ENCODE data around the gene EXD3.
"Not testable (repeated sequence)": the region's sequence is repeated elsewhere in the genome, so short reads cannot be mapped to it uniquely, and the experiment has no call there.

EXD3 gene

GRCh38 chr9:137456864-137457405, 34.0 kb upstream of the EXD3 start:
- Histone ChIP-seq H3K27ac (ENCODE audit: low read length) (no peak overlapping the region), H3K9me3 (ENCODE audit: control insufficient read depth in 1 of 2, low read length in 2 of 2) (no peaks in the 10 kb centered on the region), H3K27me3 (ENCODE audit: low read depth, low read length) (no peaks in the 10 kb centered on the region), H3K4me1 (ENCODE audit: control insufficient read depth in 1 of 2, insufficient read depth in 2 of 2, low read length in 2 of 2) (peaks cover 3 to 40% of the 10 kb centered on the region in 2 donors), H3K4me3 (ENCODE audit: low read depth in 1 of 2, low read length in 2 of 2) (no peak overlapping the region), H3K36me3 (ENCODE audit: control insufficient read depth in 1 of 2, insufficient read depth in 2 of 2, low read length in 2 of 2) (peaks cover 0 to 7% of the 10 kb centered on the region in 2 donors)

- Histone ChIP-seq H3K27ac (ENCODE audit: low read length) (no peak overlapping the region), H3K9me3 (ENCODE audit: control insufficient read depth in 1 of 2, low read length in 2 of 2) (no peaks in the 10 kb centered on the region), H3K4me3 (ENCODE audit: low read depth in 1 of 2, low read length in 2 of 2) (no peak overlapping the region), H3K27me3 (ENCODE audit: low read depth, low read length) (no peaks in the 10 kb centered on the region), H3K36me3 (ENCODE audit: control insufficient read depth in 1 of 2, insufficient read depth in 2 of 2, low read length in 2 of 2) (peaks cover 0 to 7% of the 10 kb centered on the region in 2 donors), H3K4me1 (ENCODE audit: control insufficient read depth in 1 of 2, insufficient read depth in 2 of 2, low read length in 2 of 2) (peaks cover 3 to 40% of the 10 kb centered on the region in 2 donors)
Observed at GRCh38 chr9:137456061-137456863, 33.3 kb upstream of the EXD3 start.

- no peak overlapping the region for H3K4me3 ChIP-seq (ENCODE audit: low read depth in 1 of 2, low read length in 2 of 2)
- H3K27me3 ChIP-seq (ENCODE audit: low read depth, low read length) = no peaks in the 10 kb centered on the region
- no peak overlapping the region for H3K27ac ChIP-seq (ENCODE audit: low read length)
- peaks cover 3 to 40% of the 10 kb centered on the region in 2 donors for H3K4me1 ChIP-seq (ENCODE audit: control insufficient read depth in 1 of 2, insufficient read depth in 2 of 2, low read length in 2 of 2)
- peaks cover 0 to 7% of the 10 kb centered on the region in 2 donors for H3K36me3 ChIP-seq (ENCODE audit: control insufficient read depth in 1 of 2, insufficient read depth in 2 of 2, low read length in 2 of 2)
- no peaks in the 10 kb centered on the region for H3K9me3 ChIP-seq (ENCODE audit: control insufficient read depth in 1 of 2, low read length in 2 of 2)
Observed at GRCh38 chr9:137455359-137455991, 32.5 kb upstream of the EXD3 start.

- peak overlapping the region; percentile 46 to 60 for H3K4me3 ChIP-seq (ENCODE audit: low read depth in 1 of 2, low read length in 2 of 2)
- peaks cover 3 to 39% of the 10 kb centered on the region in 2 donors for H3K4me1 ChIP-seq (ENCODE audit: control insufficient read depth in 1 of 2, insufficient read depth in 2 of 2, low read length in 2 of 2)
- no peaks in the 10 kb centered on the region for H3K27me3 ChIP-seq (ENCODE audit: low read depth, low read length)
- H3K9me3 ChIP-seq (ENCODE audit: control insufficient read depth in 1 of 2, low read length in 2 of 2) = no peaks in the 10 kb centered on the region
- H3K27ac ChIP-seq (ENCODE audit: low read length) = peak overlapping the region; percentile 39
- H3K36me3 ChIP-seq (ENCODE audit: control insufficient read depth in 1 of 2, insufficient read depth in 2 of 2, low read length in 2 of 2) = peaks cover 0 to 8% of the 10 kb centered on the region in 2 donors
Observed at GRCh38 chr9:137454597-137455358, 31.8 kb upstream of the EXD3 start.

- Histone ChIP-seq H3K4me3 (ENCODE audit: low read depth in 1 of 2, low read length in 2 of 2) (peak overlapping the region; percentile 46 to 60), H3K36me3 (ENCODE audit: control insufficient read depth in 1 of 2, insufficient read depth in 2 of 2, low read length in 2 of 2) (peaks cover 0 to 14% of the 10 kb centered on the region in 2 donors), H3K9me3 (ENCODE audit: control insufficient read depth in 1 of 2, low read length in 2 of 2) (no peaks in the 10 kb centered on the region), H3K27ac (ENCODE audit: low read length) (peak overlapping the region; percentile 39), H3K4me1 (ENCODE audit: control insufficient read depth in 1 of 2, insufficient read depth in 2 of 2, low read length in 2 of 2) (peaks cover 0 to 35% of the 10 kb centered on the region in 2 donors), H3K27me3 (ENCODE audit: low read depth, low read length) (no peaks in the 10 kb centered on the region)
Observed at GRCh38 chr9:137454145-137454596, 31.2 kb upstream of the EXD3 start.

- H3K4me3 ChIP-seq (ENCODE audit: low read depth in 1 of 2, low read length in 2 of 2) = peak overlapping the region in 1 of 2 donors; percentile 67
- H3K4me1 ChIP-seq (ENCODE audit: control insufficient read depth in 1 of 2, insufficient read depth in 2 of 2, low read length in 2 of 2) = peaks cover 0 to 35% of the 10 kb centered on the region in 2 donors
- H3K27me3 ChIP-seq (ENCODE audit: low read depth, low read length) = no peaks in the 10 kb centered on the region
- no peak overlapping the region for H3K27ac ChIP-seq (ENCODE audit: low read length)
- no peaks in the 10 kb centered on the region for H3K9me3 ChIP-seq (ENCODE audit: control insufficient read depth in 1 of 2, low read length in 2 of 2)
- peaks cover 0 to 17% of the 10 kb centered on the region in 2 donors for H3K36me3 ChIP-seq (ENCODE audit: control insufficient read depth in 1 of 2, insufficient read depth in 2 of 2, low read length in 2 of 2)
Observed at GRCh38 chr9:137453643-137454081, 30.7 kb upstream of the EXD3 start.

- Histone ChIP-seq H3K4me3 (ENCODE audit: low read depth in 1 of 2, low read length in 2 of 2) (peak overlapping the region in 1 of 2 donors; percentile 67), H3K36me3 (ENCODE audit: control insufficient read depth in 1 of 2, insufficient read depth in 2 of 2, low read length in 2 of 2) (peaks cover 0 to 20% of the 10 kb centered on the region in 2 donors), H3K27ac (ENCODE audit: low read length) (no peak overlapping the region), H3K27me3 (ENCODE audit: low read depth, low read length) (no peaks in the 10 kb centered on the region), H3K9me3 (ENCODE audit: control insufficient read depth in 1 of 2, low read length in 2 of 2) (no peaks in the 10 kb centered on the region), H3K4me1 (ENCODE audit: control insufficient read depth in 1 of 2, insufficient read depth in 2 of 2, low read length in 2 of 2) (peaks cover 0 to 28% of the 10 kb centered on the region in 2 donors)
Observed at GRCh38 chr9:137452761-137453642, 30.0 kb upstream of the EXD3 start.

- H3K27ac ChIP-seq (ENCODE audit: low read length) = no peak overlapping the region
- H3K9me3 ChIP-seq (ENCODE audit: control insufficient read depth in 1 of 2, low read length in 2 of 2) = no peaks in the 10 kb centered on the region
- no peaks in the 10 kb centered on the region for H3K27me3 ChIP-seq (ENCODE audit: low read depth, low read length)
- peaks cover 0 to 20% of the 10 kb centered on the region in 2 donors for H3K4me1 ChIP-seq (ENCODE audit: control insufficient read depth in 1 of 2, insufficient read depth in 2 of 2, low read length in 2 of 2)
- H3K36me3 ChIP-seq (ENCODE audit: control insufficient read depth in 1 of 2, insufficient read depth in 2 of 2, low read length in 2 of 2) = peaks cover 0 to 20% of the 10 kb centered on the region in 2 donors
- H3K4me3 ChIP-seq (ENCODE audit: low read depth in 1 of 2, low read length in 2 of 2) = no peak overlapping the region
Observed at GRCh38 chr9:137452006-137452760, 29.2 kb upstream of the EXD3 start.

GRCh38 chr9:137451264-137452005, 28.5 kb upstream of the EXD3 start:
- H3K27me3 ChIP-seq (ENCODE audit: low read depth, low read length); H3K27ac ChIP-seq (ENCODE audit: low read length); H3K4me3 ChIP-seq (ENCODE audit: low read depth in 1 of 2, low read length in 2 of 2); H3K9me3 ChIP-seq (ENCODE audit: control insufficient read depth in 1 of 2, low read length in 2 of 2): not testable (repeated sequence)
- Histone ChIP-seq H3K36me3 (ENCODE audit: control insufficient read depth in 1 of 2, insufficient read depth in 2 of 2, low read length in 2 of 2) (peaks cover 0 to 20% of the 10 kb centered on the region in 2 donors), H3K4me1 (ENCODE audit: control insufficient read depth in 1 of 2, insufficient read depth in 2 of 2, low read length in 2 of 2) (peaks cover 0 to 20% of the 10 kb centered on the region in 2 donors)

Data from muscle layer of duodenum (tissue), 2 donors.